NCI-H2029 (cell line): ENCODE results near the gene IRX3.

Experiments
- DNase-seq: peaks from one replicate; lab custom pipeline; 2025; lab: John Stamatoyannopoulos, UW

The IRX3 gene

DNA sequence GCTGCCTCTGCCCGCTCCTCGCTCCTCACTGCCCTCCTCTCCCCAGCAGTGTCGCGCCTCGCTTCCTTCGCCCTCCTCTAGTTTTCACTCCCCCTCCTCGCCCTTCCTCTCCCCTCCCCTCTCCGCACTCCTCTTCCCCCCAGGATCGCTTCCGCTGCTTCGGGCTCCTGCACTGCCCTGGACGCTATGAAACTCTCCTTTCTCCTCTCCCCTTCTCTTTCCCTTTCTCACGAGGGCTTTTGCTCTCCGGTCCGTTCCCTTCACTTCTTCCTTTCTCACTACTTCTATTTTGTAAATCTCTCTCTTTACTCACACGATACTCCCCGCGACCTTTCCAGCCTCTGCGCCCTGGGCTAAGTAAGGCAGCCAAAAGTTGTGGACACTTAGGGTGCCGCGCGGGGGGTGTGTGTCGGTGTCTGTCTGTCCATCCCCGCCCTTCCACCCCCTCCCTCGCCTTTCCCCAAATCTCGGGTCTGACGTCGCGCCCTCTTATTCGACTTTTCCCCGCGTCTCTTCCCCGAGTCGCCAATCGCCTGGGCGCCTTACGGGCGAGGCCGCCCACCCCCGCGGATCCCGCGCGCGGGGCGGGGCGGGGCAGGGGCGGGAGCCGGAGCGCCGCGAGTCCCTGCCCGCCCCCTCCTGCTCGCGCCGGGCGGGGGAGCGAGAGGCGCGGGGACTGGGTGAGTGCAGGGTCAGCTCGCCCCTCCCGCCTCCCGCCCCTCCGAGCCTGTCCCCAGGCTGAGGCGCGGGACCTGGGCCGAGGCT is at the start of gene IRX3:
TSS of gene IRX3 (minus strand) at position 422 of the 765 bp plus-strand sequence. CDS start 737 bp downstream, outside the sequence.
- DNase-seq, result peak; percentile 44

DNA sequence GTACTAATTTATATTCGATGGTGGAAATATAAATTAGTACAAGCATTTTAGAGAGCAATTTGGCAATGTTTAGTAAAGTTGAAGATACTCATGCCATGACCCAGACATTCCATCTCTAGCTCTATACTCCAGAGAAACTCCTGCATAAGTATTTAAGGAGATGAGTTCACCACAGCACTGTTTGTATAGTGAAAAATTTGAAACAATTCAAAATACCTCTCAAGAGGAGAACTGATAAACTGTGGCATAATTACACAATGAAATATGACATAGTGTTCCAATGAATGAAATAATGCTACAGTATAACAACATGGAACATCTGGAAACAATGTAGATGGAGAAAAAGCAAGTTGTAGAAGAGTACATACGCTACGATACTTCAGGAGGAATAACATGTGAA is 48.6 kb upstream of the IRX3 start:
- DNase-seq, result no peak

DNA sequence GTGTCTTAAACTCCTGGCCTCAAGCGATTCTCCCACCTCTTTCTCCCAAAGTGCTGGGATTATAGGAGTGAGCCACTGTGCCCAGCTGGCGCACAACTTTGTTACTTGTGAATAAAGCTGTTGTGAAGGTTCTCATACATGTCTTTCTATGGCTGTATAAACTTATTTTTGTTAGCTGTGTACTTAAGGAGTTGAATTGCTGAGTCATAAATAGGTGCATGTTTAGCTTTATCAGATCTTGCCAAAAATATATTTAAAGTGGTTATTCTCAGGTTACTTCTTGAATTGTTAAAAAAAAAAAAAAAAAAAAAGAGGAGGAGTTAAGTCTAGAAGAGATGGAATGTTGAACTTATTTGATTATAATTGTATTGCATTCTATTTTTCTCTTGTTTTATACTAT is 47.6 kb upstream of the IRX3 start:
- DNase-seq, result no peak

DNA sequence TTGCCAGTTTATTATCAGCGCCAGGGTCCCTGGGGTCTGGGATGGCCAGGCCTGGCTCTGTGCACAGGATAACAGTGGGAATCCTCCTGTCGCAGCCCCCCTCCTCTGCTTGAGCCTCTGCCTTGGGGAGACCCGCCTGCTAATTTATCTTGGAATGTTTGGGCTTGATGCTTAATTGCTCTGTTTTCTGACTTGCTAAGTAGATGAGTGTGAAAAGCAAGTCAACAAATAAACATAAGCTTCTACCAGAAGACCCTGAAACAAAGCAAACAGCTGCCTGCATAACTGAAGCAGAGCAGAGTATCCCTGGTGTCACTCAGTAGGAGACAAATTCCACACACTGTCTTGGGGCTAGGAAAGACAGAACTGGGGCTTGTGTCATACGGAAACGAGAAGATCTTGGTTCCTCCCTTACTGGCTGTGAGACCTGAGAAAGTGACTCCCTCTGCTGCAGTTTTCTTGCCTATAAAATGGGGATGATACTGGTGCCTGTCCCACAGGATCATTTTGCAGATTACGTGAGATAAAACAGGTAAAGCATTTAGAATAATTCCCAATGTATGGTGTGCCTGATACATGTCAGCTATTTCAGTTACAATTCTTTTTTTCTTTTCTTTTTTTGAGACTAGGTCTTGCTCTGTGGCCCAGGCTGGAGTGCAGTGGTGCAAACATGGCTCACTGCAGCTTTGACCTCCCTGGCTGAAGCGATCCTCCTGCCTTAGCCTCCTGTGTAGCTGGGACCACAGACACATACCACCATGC is 44.8 kb upstream of the IRX3 start:
- DNase-seq, result no peak

DNA sequence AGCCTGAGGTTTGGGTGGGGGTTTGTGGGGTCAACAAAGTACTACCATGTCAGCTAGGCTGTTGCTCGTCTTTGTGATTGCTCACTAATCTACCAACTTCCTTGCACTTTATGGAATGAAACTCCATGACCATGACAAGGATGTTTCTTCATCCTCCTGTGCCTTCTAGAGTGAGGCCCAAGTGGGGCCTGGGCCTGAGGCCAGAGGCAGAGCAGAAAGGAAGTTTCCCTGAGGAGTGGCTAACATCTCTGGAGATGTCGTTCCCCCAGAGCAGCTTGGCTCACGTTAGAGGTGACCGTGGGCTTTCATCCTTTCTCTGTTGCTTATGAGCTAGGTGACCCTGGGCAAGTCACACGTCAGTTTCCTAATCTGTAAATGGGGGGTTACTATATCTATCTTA is 41.0 kb upstream of the IRX3 start:
- DNase-seq, result no peak

DNA sequence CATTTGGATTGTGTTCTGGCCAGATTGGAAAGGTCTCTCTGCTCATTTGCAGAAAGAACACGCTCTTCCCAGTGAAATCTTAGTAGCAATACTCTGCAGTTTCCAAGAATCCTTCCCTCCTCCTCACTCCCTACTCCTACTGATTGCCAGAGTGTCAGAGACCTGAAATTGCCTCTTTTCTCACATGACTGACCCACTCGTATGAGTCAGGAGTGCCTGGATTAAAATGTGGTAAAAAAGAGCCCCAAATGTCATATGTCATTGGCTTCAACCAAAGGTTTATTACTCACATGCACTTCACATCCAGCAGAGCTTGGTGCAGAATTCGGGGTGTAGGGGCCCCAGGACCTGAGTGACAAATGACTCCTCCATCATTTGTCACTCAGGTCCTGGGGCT is 39.7 kb upstream of the IRX3 start:
- DNase-seq, result no peak

DNA sequence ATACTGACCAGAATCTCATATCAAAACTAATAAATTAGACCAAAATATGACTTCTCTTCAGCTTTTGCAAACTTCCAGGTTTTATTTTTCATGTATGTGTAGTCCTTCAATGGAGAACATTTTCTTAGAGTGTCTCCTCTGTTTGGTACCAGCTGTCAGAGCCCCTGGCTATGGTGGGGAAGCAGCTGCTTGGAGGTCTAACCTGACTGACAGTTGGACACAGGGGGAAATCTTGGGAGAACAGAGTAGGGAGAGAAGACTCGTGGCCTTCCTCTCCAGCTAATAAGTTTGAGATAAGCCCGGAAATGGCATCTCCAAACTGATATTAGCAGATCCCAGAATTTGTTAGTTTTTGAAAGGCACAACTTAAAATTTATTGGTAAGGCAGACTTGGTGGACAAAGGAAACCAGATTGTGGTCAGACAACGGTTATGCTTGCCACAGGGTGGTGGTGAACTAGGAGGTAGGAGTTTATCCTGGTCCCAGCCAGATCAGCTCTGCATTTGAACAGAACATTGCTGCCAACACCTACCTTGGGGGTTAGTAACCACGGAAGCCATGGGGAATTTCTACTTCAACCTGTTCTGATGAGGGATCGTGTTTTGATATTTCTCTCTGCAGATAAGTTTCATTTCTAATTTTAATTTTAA is 39.2 kb upstream of the IRX3 start:
- no peak for DNase-seq

DNA sequence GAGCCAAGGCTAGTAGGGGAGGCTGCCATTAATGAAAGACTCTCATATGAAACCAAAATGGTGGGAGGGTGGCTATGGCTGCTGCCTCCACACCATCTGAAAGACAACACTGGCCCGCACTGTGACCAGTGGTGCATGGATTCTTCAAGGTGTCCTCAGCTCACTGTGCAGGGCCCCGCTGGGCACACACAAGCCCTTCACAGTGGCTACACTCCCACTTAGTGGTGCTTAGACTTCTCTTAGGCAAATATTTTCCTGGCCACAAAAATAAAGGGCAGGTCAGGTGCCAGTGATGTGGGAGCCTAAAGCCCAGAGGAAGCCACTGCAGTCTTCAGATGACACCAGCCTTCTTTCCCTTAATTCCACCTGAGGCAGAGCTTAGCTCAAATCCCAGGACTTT is 38.1 kb upstream of the IRX3 start:
- DNase-seq, result peak; percentile 9

DNA sequence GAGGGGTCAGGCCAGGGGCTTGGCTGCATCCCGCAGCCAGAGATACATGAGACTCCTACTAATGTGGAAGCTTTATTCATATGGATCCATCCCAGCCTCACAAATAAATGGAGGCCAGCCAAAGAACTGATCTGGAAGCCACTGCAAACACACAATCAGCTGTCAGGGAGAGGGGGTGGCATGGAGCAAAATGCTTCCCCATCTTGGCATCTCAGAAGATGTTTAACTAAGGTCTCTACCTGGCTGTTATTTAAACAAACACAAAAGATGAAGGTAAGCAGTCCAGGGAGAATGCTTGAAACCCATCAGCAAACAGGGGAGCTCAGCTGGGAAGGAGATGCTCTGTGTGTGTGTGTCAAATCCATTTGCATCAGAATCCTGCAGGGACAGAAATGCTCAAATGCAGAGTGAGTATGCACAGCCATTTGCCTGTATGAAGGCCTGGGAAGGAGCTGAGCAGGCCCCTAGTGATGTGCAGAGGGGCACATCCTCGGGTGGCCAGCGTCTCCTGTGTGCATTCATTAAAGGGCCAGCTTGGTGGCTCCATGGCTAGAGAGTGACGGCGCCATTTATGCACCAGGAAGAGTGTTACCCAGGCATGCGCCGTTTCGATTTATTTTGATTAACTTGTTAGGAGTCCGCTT is 34.2 kb upstream of the IRX3 start:
- DNase-seq, result no peak

DNA sequence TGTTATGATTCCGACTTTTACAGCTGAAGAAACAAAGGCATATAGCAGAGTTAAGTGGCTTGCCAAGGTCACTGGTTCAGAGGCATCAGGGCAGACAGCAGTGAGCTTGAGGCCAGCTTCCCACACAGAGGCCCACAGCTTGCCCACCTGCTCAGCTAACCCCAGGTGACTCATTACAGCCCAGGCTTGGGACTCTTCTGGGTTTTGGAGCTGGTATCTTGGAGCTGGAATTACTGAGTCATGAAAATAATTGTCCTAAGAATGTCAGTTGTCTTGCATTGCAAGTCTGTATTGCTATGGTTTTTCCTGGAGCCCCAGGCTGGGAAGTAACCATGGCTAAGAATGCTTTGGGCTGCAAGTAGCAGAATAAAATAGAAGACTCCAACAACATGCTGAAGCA is 32.4 kb upstream of the IRX3 start:
- no peak for DNase-seq

DNA sequence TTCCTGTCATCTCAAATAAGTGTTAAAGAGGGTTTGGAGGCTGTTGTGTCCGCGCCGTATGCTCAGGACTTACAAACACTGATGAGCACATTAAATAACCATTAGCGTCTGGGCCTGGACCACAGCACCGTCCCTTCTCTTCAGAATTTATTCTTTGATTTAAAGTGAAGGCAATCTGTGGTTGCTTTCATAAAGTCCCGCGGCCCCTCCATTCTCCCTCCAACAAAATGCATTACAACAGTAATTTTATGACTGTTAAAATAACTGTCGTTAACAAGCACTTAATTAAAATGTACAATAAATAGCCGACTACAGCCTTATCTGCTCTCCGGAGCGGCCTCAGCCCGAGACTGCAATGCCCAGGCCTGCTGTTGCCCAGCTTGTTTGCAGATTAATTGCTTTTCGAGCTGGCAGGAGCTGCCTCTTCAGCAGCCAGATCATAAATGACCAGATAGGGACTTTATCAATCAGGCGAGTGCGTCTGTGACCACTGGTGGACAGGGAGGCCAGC is 30.6 kb upstream of the IRX3 start:
- no peak for DNase-seq

DNA sequence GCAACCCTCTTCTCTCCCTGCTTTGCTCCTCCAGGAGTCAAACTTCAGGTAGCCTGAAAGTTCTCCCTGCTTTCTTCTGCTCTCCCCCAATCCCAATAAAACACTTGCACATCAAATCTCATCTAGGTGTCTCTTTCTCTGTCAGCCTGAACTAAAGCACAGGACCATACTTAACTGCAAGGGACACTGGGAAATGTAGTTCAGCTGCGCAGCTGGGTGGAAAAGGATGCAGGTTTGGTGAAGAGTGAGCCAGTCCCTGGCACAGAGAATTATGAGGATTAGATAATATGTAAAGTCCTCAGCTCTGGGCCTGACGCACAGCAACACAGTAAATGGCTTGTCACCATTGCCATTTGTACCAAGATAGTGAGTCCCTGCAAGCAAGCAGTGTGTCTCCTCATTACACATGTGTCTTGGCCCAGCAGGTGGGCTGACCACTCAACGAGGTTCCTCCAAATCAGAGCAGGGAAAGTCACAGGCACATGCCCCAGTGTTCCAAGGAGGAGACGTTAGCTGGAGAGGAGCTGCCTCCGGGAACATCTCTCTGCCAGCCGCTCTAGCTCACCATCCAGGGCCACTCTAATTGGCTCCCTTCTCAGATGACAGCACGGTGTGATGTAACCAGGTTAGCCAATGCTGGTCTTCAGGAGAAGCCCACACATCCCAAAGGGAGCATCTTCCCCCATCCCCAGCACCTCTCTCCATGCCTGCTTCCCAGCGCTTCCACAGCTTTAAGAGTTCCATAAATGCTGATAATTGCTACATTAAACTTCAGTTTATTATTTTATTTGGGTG is 29.7 kb upstream of the IRX3 start:
- no peak for DNase-seq

DNA sequence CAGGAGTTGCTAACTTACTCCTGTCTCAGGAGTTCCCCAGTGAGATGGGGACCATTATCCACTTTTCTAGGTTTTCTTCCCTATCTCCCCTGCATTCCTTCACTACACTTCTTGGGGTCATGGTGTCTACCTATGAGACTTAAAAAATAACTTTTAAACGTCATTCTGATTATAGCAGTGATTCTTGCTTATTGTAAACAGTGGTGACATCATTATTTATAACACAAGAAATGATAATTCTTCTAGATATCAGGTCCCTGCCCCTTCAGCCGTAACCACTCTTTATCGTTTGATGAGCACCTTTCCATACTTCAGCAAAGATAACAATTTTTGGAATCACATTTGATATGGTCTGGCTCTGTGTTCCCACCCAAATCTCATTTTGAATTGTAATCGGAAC is 27.2 kb upstream of the IRX3 start:
- no peak for DNase-seq

DNA sequence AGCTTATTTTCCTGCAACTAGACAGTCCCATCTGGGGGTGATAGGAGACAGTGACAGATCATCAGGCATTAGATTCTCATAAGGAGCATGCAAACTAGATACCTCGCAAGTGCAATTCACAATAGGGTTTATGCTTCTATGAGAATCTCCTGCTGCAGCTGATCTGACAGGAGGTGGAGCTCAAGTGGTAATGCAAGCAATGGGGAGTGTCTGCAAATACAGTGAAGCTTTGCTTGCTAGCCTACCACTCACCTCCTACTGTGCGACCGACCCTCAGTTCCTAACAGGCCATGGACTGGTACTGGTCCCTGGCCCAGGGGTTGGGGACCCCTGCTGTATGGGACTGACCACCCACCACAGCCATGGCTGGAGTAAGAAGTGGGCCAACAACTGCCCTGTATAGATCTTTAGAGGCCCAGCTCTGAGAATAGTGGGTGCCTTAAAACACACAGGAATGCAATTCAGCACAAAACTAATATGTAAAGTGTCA is 26.0 kb upstream of the IRX3 start:
- DNase-seq, result no peak

DNA sequence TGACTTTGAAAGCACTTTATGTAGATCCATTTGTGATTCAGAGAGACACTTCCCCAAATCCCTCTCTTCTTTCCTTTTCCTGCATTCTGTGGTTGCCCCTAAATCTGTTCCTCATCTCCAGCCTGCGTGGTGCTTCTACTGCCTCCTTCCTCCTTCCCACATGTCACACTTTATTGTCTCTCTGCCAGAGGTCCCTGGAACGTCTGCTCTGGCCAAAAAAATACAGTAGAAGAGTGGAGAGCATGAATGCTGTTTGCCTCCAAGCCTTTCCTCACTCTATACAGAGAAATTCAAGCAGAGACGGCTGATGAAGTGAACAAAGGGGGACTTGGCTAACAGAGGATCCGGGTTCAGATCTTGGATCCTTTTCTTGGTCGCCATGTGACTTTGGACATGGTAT is 22.8 kb upstream of the IRX3 start:
- no peak for DNase-seq

DNA sequence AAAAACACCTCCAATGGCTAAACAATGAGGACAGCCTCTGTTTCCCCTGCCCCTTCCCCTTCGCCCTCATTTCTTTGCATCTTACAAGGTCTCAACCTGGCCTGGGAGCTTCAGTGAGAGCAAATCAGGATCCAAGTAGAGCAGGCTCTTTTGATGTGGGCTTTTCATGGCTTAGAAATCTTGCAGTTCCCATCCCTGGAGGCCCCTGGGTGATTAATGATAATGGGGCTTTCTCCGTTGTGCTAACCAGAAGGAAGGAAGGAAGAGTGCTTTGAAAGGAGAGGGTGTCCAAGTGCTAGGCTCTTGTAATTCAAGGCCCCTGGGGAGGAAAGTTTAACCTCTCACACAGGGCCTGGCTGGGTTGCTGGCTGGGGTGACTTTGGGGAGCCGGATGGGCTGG is 18.5 kb upstream of the IRX3 start:
- DNase-seq, result no peak

DNA sequence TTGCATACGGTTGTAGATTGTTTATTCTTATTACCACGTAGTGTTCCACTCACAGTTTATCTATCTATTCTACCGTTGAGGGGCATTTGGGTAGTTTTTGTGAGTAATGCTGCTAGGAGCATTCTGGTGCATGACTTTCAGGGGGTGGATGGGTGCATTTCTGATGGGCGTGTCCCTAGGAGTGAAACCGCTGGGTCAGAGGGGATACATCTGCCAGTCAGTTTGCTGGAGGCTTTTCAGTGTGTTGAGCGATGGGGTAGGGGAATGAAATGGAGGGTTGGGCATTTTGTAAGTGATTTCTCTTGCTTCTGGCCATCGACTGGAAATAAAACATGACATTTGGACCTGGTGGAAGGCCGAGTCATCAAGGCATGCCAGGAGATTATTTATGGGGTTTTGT is 17.0 kb upstream of the IRX3 start:
- DNase-seq, result no peak

DNA sequence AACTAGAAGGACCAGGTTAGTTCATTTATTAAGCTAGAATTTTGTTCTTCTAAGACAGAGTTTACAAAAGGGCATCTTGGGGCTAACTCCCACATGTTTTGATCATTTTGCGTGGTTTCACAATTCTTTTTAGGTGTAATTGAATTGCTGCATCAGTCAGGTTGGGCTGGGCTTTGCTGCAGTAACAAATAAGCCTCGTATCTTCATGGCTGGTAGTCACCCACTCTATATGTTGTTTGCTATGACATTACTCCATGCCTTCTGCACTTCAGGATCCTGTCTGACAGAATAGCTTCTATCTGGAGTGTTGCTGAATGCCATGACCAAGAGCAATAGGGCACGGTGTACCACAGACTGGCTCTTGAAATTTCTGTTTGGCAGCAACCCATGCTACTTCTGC is 10.6 kb upstream of the IRX3 start:
- no peak for DNase-seq

DNA sequence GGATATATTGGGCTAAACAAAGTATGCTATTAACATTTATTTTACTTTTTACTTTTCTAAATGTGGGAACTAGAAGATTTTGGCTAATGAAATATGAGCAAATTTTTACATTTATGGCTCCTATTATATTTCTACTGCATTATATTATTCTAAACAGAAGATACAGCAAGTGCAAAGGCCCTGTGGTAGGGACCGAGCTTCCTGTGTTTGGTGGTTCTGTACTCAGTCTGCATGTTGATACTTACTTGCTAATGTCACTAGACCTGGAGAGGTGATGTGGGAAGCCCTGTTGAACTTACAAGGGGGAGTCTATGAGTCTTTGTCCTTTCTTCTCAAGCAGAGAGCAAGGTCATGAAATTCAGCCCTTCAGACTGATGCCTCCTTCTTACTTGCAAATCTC is 10.0 kb upstream of the IRX3 start:
- no peak for DNase-seq

DNA sequence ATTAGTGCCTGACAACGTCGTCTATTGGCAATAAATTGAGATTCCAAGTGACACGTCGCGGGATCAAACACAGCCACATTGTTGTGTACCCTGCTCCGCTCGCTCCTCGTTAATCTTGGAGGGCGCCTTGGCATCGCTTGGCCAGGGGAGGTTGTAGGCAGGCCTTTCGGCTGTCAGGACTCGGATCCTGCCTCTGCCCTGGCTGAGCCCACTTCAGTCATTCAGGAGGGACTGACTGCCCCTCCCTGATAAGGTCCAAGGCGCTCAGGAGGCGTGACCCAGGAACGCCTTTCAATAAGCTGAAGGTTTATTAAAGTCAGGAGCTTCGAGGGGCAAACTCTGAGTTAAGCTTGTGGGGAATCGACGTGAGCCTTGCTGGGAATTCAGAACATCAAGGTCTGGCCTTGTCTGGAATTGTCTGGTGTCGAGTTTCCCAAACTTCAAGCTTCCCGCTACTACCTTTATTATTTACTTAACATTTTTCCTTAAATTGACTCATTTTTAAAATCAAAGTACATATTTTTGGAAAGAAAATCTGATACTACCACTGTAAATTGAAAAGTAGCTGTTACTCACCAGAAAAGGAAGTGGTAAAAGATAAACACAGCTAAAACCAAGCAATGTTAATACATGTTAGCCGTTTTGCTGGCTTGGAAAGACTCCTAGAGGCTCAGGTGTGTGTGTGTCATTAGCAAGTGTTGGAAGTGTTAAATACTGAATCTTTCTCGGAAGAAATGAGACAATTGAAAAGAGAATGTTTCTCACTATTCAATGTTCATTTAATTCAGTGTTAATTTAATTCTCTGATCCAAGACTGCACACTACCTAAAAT is 5.3 kb upstream of the IRX3 start:
- DNase-seq, result no peak
